ENCODE data around the gene NCOA3. TPM values are rescaled to one million over a fixed set of nuclear protein-coding genes. Genes with fewer than 3 reads are reported as not detected.

NCOA3 gene
- total RNA-seq, 1 experiment from 2014 or later: 96.7 TPM

DNA sequence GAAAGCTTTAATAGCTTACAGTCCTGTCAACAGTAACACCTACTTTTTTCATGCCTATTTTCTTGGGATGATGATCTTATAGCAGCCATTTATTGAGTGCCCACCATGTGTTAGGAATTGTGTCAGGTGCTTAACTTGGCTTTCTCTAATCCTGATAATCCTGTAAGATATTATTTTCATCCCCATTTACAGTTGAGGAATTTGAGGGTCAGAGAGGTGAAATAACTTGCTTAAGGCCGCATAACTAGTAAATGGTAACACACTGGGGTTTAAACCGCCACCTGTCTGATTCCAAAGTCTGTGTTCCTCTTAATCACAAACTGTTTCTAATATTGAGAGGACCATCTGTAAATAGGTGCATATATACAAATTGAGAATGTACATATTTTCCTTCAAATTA, 55.5 kb downstream of the NCOA3 start:
- ChIA-PET POLR2A (no interaction called here), CTCF (no interaction called here)
- Mint-ChIP-seq H3K27ac (ENCODE audit: unreplicated experiment) (no peak overlapping the region), H3K4me1 (ENCODE audit: low read depth, unreplicated experiment) (peaks cover 24% of the 10 kb centered on the region), H3K36me3 (ENCODE audit: insufficient read depth, unreplicated experiment) (peaks cover 28% of the 10 kb centered on the region), H3K4me3 (ENCODE audit: unreplicated experiment) (no peak overlapping the region), H3K27me3 (ENCODE audit: insufficient read depth, unreplicated experiment) (no peaks in the 10 kb centered on the region), H3K9me3 (ENCODE audit: unreplicated experiment) (no peaks in the 10 kb centered on the region)
- no peaks in the 10 kb centered on the region; the same call in 1 of the 2 replicates for H3K36me3 ChIP-seq (ENCODE audit: control insufficient read depth, insufficient read depth, low read length)
- BruUV-seq (replicated peaks): no TSS peak
- H3K4me3 ChIP-seq (ENCODE audit: low read depth, low read length): no peak overlapping the region
- peaks cover 26% of the 10 kb centered on the region for H3K4me1 ChIP-seq
- intact Hi-C loops (cut with micrococcal nuclease; ENCODE audit: unreplicated experiment): no loop called here
- DNase-seq: no peak
- no peaks in the 10 kb centered on the region for H3K27me3 ChIP-seq (replicated peaks; ENCODE audit: control insufficient read depth, insufficient read depth, low read length)
- TF ChIP-seq, protein P1, sequence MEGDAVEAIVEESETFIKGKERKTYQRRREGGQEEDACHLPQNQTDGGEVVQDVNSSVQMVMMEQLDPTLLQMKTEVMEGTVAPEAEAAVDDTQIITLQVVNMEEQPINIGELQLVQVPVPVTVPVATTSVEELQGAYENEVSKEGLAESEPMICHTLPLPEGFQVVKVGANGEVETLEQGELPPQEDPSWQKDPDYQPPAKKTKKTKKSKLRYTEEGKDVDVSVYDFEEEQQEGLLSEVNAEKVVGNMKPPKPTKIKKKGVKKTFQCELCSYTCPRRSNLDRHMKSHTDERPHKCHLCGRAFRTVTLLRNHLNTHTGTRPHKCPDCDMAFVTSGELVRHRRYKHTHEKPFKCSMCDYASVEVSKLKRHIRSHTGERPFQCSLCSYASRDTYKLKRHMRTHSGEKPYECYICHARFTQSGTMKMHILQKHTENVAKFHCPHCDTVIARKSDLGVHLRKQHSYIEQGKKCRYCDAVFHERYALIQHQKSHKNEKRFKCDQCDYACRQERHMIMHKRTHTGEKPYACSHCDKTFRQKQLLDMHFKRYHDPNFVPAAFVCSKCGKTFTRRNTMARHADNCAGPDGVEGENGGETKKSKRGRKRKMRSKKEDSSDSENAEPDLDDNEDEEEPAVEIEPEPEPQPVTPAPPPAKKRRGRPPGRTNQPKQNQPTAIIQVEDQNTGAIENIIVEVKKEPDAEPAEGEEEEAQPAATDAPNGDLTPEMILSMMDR (IDR thresholded peaks at IDR 0.05; ENCODE audit: insufficient read depth in 1 of 2, low read depth in 1 of 2, low read length in 1 of 2, severe bottlenecking in 1 of 2, unreplicated experiment in 1 of 2): no peak
- H3K9me3 ChIP-seq: no peaks in the 10 kb centered on the region

DNA sequence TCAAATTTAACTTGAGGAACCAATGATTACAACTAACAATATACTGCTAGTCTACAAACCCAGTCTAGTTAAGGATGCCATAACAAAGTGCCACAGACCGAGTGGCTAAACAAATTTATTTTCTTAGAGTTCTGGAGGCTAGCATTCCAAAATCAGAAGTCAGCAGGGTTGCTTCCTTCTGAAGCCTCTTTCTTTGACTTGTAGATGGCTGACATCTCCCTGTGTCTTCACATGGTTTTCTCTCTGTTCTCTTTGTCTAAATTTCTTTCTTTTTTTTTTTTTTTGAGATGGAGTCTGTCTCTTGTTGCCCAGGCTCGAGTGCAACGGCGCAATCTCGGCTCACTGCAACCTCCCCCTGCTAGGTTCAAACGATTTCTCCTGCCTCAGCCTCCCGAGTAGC, 56.1 kb downstream of the NCOA3 start:
- intact Hi-C loops (cut with micrococcal nuclease; ENCODE audit: unreplicated experiment): no loop called here
- POLR2A ChIA-PET: interaction anchor here (0.6 kb wide), 1 partner anchor 345 kb away, joined by 11 read pairs; no protein-coding TSS in a partner anchor
- Histone ChIP-seq H3K27me3 (replicated peaks; ENCODE audit: control insufficient read depth, insufficient read depth, low read length) (no peaks in the 10 kb centered on the region), H3K4me3 (ENCODE audit: low read depth, low read length) (no peak overlapping the region), H3K9me3 (no peaks in the 10 kb centered on the region), H3K36me3 (ENCODE audit: control insufficient read depth, insufficient read depth, low read length) (no peaks in the 10 kb centered on the region; the same call in 1 of the 2 replicates), H3K4me1 (peaks cover 26% of the 10 kb centered on the region)
- Mint-ChIP-seq H3K4me3 (ENCODE audit: unreplicated experiment) (no peak overlapping the region), H3K27me3 (ENCODE audit: insufficient read depth, unreplicated experiment) (no peaks in the 10 kb centered on the region), H3K27ac (ENCODE audit: unreplicated experiment) (no peak overlapping the region), H3K36me3 (ENCODE audit: insufficient read depth, unreplicated experiment) (peaks cover 28% of the 10 kb centered on the region), H3K4me1 (ENCODE audit: low read depth, unreplicated experiment) (peaks cover 24% of the 10 kb centered on the region), H3K9me3 (ENCODE audit: unreplicated experiment) (no peaks in the 10 kb centered on the region)
- no peak for DNase-seq
- BruUV-seq (replicated peaks): no TSS peak
- CTCF ChIA-PET: no interaction called here
- TF ChIP-seq, protein P1 (IDR thresholded peaks at IDR 0.05; ENCODE audit: insufficient read depth in 1 of 2, low read depth in 1 of 2, low read length in 1 of 2, severe bottlenecking in 1 of 2, unreplicated experiment in 1 of 2): no peak

DNA sequence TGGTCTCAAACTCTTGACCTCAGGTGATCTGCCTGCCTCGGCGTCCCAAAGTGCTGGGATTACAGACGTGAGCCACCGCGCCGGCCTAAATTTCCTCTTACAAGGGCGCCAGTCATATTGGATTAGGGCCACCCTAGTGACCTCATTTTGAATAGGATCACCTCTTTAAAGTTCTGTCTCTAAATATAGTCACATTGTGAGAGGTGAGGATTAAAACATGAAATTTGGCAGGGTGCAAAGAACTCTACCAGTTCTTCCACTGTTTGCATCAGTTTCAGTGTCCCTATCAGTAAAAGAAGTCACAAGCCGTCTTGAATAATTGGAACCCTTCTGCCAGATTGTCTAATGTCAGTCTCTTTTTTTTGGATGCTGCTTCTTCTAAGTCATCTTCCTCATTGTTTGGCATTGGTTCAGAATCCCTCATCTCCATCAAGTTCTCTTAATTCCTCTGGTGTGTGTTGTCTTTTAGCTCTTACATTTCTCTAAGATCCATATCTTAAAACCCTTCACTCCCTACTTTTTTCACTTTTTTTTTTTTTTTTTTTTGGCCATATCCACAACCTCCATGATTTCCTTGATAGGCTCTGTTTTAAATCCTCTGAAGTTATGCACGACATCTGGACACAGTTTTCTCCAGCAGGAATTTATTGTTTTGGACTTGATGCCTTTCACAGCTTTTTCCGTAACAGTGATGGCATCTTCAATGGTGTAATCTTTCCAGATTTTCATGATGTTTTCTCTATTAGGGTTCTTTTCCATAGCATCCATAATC, 56.8 kb downstream of the NCOA3 start:
- H3K36me3 Mint-ChIP-seq (ENCODE audit: insufficient read depth, unreplicated experiment): peaks cover 33% of the 10 kb centered on the region
- ChIA-PET CTCF (no interaction called here), POLR2A (interaction anchor here (0.6 kb wide), 1 partner anchor 346 kb away, joined by 11 read pairs; no protein-coding TSS in a partner anchor)
- no peaks in the 10 kb centered on the region for H3K27me3 ChIP-seq (replicated peaks; ENCODE audit: control insufficient read depth, insufficient read depth, low read length)
- no peaks in the 10 kb centered on the region for H3K27me3 Mint-ChIP-seq (ENCODE audit: insufficient read depth, unreplicated experiment)
- BruUV-seq (replicated peaks): no TSS peak
- no peak for DNase-seq
- TF ChIP-seq, protein P1 (IDR thresholded peaks at IDR 0.05; ENCODE audit: insufficient read depth in 1 of 2, low read depth in 1 of 2, low read length in 1 of 2, severe bottlenecking in 1 of 2, unreplicated experiment in 1 of 2): no peak
- no peaks in the 10 kb centered on the region; the same call in 1 of the 2 replicates for H3K36me3 ChIP-seq (ENCODE audit: control insufficient read depth, insufficient read depth, low read length)
- H3K4me1 ChIP-seq: peaks cover 26% of the 10 kb centered on the region
- no peak overlapping the region for H3K4me3 Mint-ChIP-seq (ENCODE audit: unreplicated experiment)
- H3K9me3 ChIP-seq: no peaks in the 10 kb centered on the region
- H3K27ac Mint-ChIP-seq (ENCODE audit: unreplicated experiment): no peak overlapping the region
- H3K9me3 Mint-ChIP-seq (ENCODE audit: unreplicated experiment): no peaks in the 10 kb centered on the region
- intact Hi-C loops (cut with micrococcal nuclease; ENCODE audit: unreplicated experiment): no loop called here
- peaks cover 24% of the 10 kb centered on the region for H3K4me1 Mint-ChIP-seq (ENCODE audit: low read depth, unreplicated experiment)
- no peak overlapping the region for H3K4me3 ChIP-seq (ENCODE audit: low read depth, low read length)
